OCI-LY3 (cell line): ENCODE data around the gene LMAN2L.

ENCODE experiments used
- H2AFZ ChIP-seq: fragments of 200-600, 300-600 bp; shearing (Covaris generic); 2 replicates; pipeline ENCODE4 v1.6.0; 2014; ENCODE audit warnings: antibody characterized with exemption, low read depth, low read length
- H3K27ac ChIP-seq: fragments of 200-600, 300-600 bp; sonication (generic); 2 replicates; pipeline ENCODE4 v1.5.1; 2014; ENCODE audit warnings: mild to moderate bottlenecking, low read length, moderate library complexity, mixed read lengths
- H3K27me3 ChIP-seq: fragments of 200-600, 300-600 bp; sonication (generic); 2 replicates; pipeline ENCODE4 v1.6.1; 2014; ENCODE audit warnings: low read depth, low read length, mixed read lengths
- H3K36me3 ChIP-seq: fragments of 200-600, 300-600 bp; sonication (generic); replicated peaks from 2 replicates; pipeline ENCODE3; 2014; ENCODE audit warnings: low read depth, low read length, mixed read lengths
- H3K4me1 ChIP-seq: fragments of 300-600, 200-600 bp; sonication (generic); 2 replicates; pipeline ENCODE4 v1.6.1; 2014; ENCODE audit warnings: low read length, mixed read lengths
- H3K4me2 ChIP-seq: fragments of 200-600, 300-600 bp; sonication (generic); 2 replicates; pipeline ENCODE4 v1.6.1; 2014; ENCODE audit warnings: low read length, mixed read lengths
- H3K4me3 ChIP-seq: fragments of 300-600, 200-600 bp; sonication (generic); 2 replicates; pipeline ENCODE4 v1.5.1; 2014; ENCODE audit warnings: antibody characterized with exemption, mild to moderate bottlenecking, low read length, moderate library complexity
- H3K79me2 ChIP-seq: fragments of 300-600, 200-600 bp; shearing (Covaris generic); 2 replicates; pipeline ENCODE4 v1.6.1; 2014; ENCODE audit warnings: mild to moderate bottlenecking, low read length, mixed read lengths
- H3K9ac ChIP-seq: fragments of 300-600, 200-600 bp; shearing (Covaris generic); 2 replicates; pipeline ENCODE4 v1.6.0; 2014; ENCODE audit warnings: mild to moderate bottlenecking, low read length, moderate library complexity
- H3K9me3 ChIP-seq: fragments of 200-600, 300-600 bp; shearing (Covaris generic); 2 replicates; pipeline ENCODE4 v1.6.1; 2014; ENCODE audit warnings: low read length, mixed read lengths; ENCODE audit not compliant: insufficient read depth
- H4K20me1 ChIP-seq: fragments of 200-600, 300-600 bp; sonication (generic); 2 replicates; pipeline ENCODE4 v1.6.1; 2016; ENCODE audit warnings: low read length, mixed read lengths; ENCODE audit not compliant: insufficient read depth
- CTCF ChIP-seq: fragments of 200-600, 300-600 bp; sonication (generic); IDR thresholded peaks from 2 replicates; pipeline ENCODE4 v1.5.1; 2014; ENCODE audit warnings: antibody characterized with exemption, low read length, low read depth
- EZH2phosphoT487 ChIP-seq: fragments of 200-600 bp; shearing (Covaris generic); IDR thresholded peaks from 2 replicates; pipeline ENCODE4 v1.6.1; 2018; ENCODE audit warnings: antibody characterized with exemption, mixed run types, low read depth

LMAN2L gene

DNA sequence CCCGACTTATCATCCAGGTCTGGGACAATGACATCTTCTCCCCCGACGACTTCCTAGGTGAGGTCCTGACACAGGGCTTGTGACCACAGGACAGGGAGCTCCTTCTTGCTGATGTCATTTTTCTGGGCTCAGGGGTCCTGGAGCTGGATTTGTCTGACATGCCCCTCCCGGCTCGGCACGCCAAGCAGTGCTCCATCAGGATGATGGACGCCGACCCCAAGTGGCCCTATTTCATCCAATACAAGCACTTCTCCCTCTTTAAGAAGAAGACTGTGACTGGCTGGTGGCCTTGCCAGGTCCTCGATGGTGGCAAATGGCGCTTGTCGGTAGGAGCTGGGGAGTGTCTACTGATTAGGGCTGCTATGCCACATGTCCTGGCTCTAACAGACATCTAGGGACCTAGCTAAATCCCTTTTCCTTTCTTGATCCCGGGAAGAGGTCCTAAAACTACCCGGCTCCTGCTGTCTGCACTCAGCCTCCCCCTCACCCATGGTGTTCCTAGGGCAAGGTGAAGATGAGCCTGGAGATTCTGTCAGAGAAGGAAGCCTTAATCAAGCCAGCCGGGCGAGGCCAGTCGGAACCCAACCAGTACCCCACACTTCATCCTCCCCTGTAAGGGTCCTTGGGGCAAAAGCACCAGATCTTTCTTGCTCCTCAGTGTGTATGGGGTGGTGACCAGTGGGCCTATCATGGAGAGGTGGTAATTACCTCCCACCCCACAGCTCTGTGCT lies 36.7 kb downstream of the LMAN2L start:
- Histone ChIP-seq H2AFZ (no peak overlapping the region), H3K36me3 (peaks cover 4% of the 10 kb centered on the region), H3K27ac (no peak overlapping the region), H3K79me2 (no peaks in the 10 kb centered on the region), H3K4me2 (no peak overlapping the region), H3K4me1 (no peaks in the 10 kb centered on the region), H3K27me3 (no peaks in the 10 kb centered on the region), H3K4me3 (no peak overlapping the region), H4K20me1 (no peaks in the 10 kb centered on the region; the same call in 1 of the 2 replicates), H3K9me3 (no peaks in the 10 kb centered on the region), H3K9ac (no peak overlapping the region)
- TF ChIP-seq EZH2phosphoT487, result no peak

GRCh38 chr2:96702098-96702785 lies 37.6 kb downstream of the LMAN2L start:
- TF ChIP-seq EZH2phosphoT487, result no peak
- no peak for TF ChIP-seq CTCF
- H3K36me3 ChIP-seq, result peaks cover 4% of the 10 kb centered on the region
- no peak overlapping the region for H3K4me3 ChIP-seq
- H3K27me3 ChIP-seq, result no peaks in the 10 kb centered on the region
- no peak overlapping the region for H3K27ac ChIP-seq
- no peak overlapping the region for H3K4me2 ChIP-seq
- H3K79me2 ChIP-seq, result no peaks in the 10 kb centered on the region
- no peaks in the 10 kb centered on the region for H3K9me3 ChIP-seq
- no peaks in the 10 kb centered on the region; the same call in 1 of the 2 replicates for H4K20me1 ChIP-seq
- no peak overlapping the region for H3K9ac ChIP-seq
- no peaks in the 10 kb centered on the region for H3K4me1 ChIP-seq
- H2AFZ ChIP-seq, result no peak overlapping the region

- H3K36me3 ChIP-seq, result peaks cover 4% of the 10 kb centered on the region
- no peaks in the 10 kb centered on the region for H3K4me1 ChIP-seq
- no peak overlapping the region for H3K9ac ChIP-seq
- no peak for TF ChIP-seq CTCF
- TF ChIP-seq EZH2phosphoT487, result no peak
- no peaks in the 10 kb centered on the region for H3K9me3 ChIP-seq
- H3K27me3 ChIP-seq, result no peaks in the 10 kb centered on the region
- H2AFZ ChIP-seq, result no peak overlapping the region
- H3K79me2 ChIP-seq, result no peaks in the 10 kb centered on the region
- H4K20me1 ChIP-seq, result no peaks in the 10 kb centered on the region; the same call in 1 of the 2 replicates
- no peak overlapping the region for H3K4me3 ChIP-seq
- no peak overlapping the region for H3K27ac ChIP-seq
- no peak overlapping the region for H3K4me2 ChIP-seq
Observed at GRCh38 chr2:96701636-96702035, 38.2 kb downstream of the LMAN2L start.

GRCh38 chr2:96700086-96700485 lies 39.8 kb downstream of the LMAN2L start:
- Histone ChIP-seq H3K4me1 (no peaks in the 10 kb centered on the region), H3K27me3 (no peaks in the 10 kb centered on the region), H3K27ac (no peak overlapping the region), H4K20me1 (no peaks in the 10 kb centered on the region; the same call in 1 of the 2 replicates), H3K4me2 (no peak overlapping the region), H3K79me2 (no peaks in the 10 kb centered on the region), H3K4me3 (no peak overlapping the region), H2AFZ (no peak overlapping the region), H3K9ac (no peak overlapping the region), H3K36me3 (no peaks in the 10 kb centered on the region), H3K9me3 (no peaks in the 10 kb centered on the region)
- no peak for TF ChIP-seq EZH2phosphoT487
- no peak for TF ChIP-seq CTCF
